GM12878 (cell line): ENCODE data around the gene AKAP1. TPM values are rescaled to one million over a fixed set of nuclear protein-coding genes. Genes with fewer than 3 reads are reported as not detected.

Experiments
- ATAC-seq: fragments of 200-7000 bp; cut with Tn5 transposase; 3 replicates; pipeline ENCODE4 v1.9.1; 2020; ENCODE audit warnings: mild to moderate bottlenecking, moderate library complexity
- BruUV-seq: library from RNA; stranded (reverse); fragments of 400-500 nt; replicated peaks from 2 replicates; lab custom pipeline; 2021; lab: Mats Ljungman, UMichigan
- CTCF ChIA-PET: fragments of 300-600 bp; sonication (Branson Sonifier 250); formaldehyde crosslinking; extraction: SDS; loops from one replicate; lab custom pipeline; 2021; ENCODE audit warnings: inconsistent platforms; lab: Yijun Ruan, JAX
- POLR2A ChIA-PET: fragments of 350-600 bp; formaldehyde crosslinking; extraction: SDS; loops from one replicate; lab custom pipeline; 2021; ENCODE audit warnings: inconsistent platforms; lab: Charles Lee
- RAD21 ChIA-PET: fragments of 300-600 bp; sonication (Branson Sonifier 250); formaldehyde crosslinking; loops from one replicate; lab custom pipeline; 2023; ENCODE audit warnings: antibody characterized with exemption; ENCODE audit not compliant: unreplicated experiment; lab: Charles Lee
- SMC1A ChIA-PET: fragments of 300-600 bp; sonication (Branson Sonifier 250); formaldehyde crosslinking; loops from one replicate; lab custom pipeline; 2023; ENCODE audit not compliant: unreplicated experiment, uncharacterized antibody; lab: Charles Lee
- DNase-seq: peaks from one replicate; pipeline ENCODE4 v3.0.0-alpha.2; 2011; ENCODE audit warnings: low read depth, low spot score
- FAIRE-seq: peaks from 3 replicates; lab custom pipeline; 2011; peaks lifted over from hg19 to GRCh38; lab: Jason Lieb, UNC
- H2AFZ ChIP-seq: 2 replicates; pipeline ENCODE4 v1.6.0; 2011; ENCODE audit warnings: low read depth, low read length, control low read depth; ENCODE audit not compliant: control insufficient read depth
- H3K27ac ChIP-seq: 2 replicates; pipeline ENCODE4 v1.5.1; 2011; ENCODE audit warnings: control low read depth; ENCODE audit not compliant: control insufficient read depth, insufficient read depth
- H3K27me3 ChIP-seq, 2 experiments: replicated peaks in 1 of 2; 2 replicates each; pipeline versions ENCODE4 v1.6.0 to v1.6.1; 2011; ENCODE audit warnings: low read length in 1 of 2; ENCODE audit not compliant: control insufficient read depth in 2 of 2, insufficient read depth in 2 of 2
- H3K36me3 ChIP-seq, 2 experiments: 2 replicates each; pipeline ENCODE4 v1.5.1; 2011; ENCODE audit warnings: low read length in 1 of 2; ENCODE audit not compliant: control insufficient read depth in 2 of 2, insufficient read depth in 2 of 2
- H3K4me1 ChIP-seq: 2 replicates; pipeline ENCODE4 v1.6.1; 2011; ENCODE audit warnings: mild to moderate bottlenecking, low read length, moderate library complexity, mixed read lengths; ENCODE audit not compliant: control insufficient read depth, insufficient read depth
- H3K4me2 ChIP-seq: 2 replicates; pipeline ENCODE4 v1.6.0; 2011; ENCODE audit warnings: control low read depth; ENCODE audit not compliant: control insufficient read depth, insufficient read depth
- H3K4me3 ChIP-seq: fragments of 200-600 bp; sonication (generic); 2 replicates; pipeline ENCODE4 v1.5.1; 2016
- H3K79me2 ChIP-seq: 2 replicates; pipeline ENCODE4 v1.6.0; 2011; ENCODE audit warnings: low read length; ENCODE audit not compliant: control insufficient read depth, insufficient read depth
- H3K9ac ChIP-seq: 2 replicates; pipeline ENCODE4 v1.8.0; 2011; ENCODE audit warnings: low read length, control low read depth, mixed read lengths; ENCODE audit not compliant: control insufficient read depth, insufficient read depth
- H3K9me3 ChIP-seq: replicated peaks from 3 replicates; pipeline ENCODE4 v1.5.1; 2011; ENCODE audit warnings: mild to moderate bottlenecking, low read length; ENCODE audit not compliant: control insufficient read depth, insufficient read depth
- H4K20me1 ChIP-seq: 2 replicates; pipeline ENCODE4 v1.6.0; 2011; ENCODE audit not compliant: control insufficient read depth, insufficient read depth
- ATF7 ChIP-seq: fragments of 450-650 bp; IDR thresholded peaks from 2 replicates; pipeline ENCODE4 v1.6.1; 2016; ENCODE audit warnings: low read depth, mild to moderate bottlenecking
- EED ChIP-seq: sonication (generic); IDR thresholded peaks from 2 replicates; pipeline ENCODE4 v1.6.1; 2016; ENCODE audit warnings: antibody characterized with exemption, low read depth
- JUND ChIP-seq: IDR thresholded peaks from 2 replicates; pipeline ENCODE4 v1.6.1; 2012; ENCODE audit warnings: low read depth, mild to moderate bottlenecking, low read length, improper control_type of control experiment, moderate library complexity
- KAT2A ChIP-seq: conservative IDR thresholded peaks from 2 replicates; pipeline ENCODE4 v1.6.1; 2011; ENCODE audit warnings: low read depth, low read length; ENCODE audit not compliant: control insufficient read depth
- MTA2 ChIP-seq: fragments of 450-650 bp; IDR thresholded peaks from 2 replicates; pipeline ENCODE4 v1.6.1; 2016; ENCODE audit warnings: low read depth, mild to moderate bottlenecking, moderate library complexity
- MXI1 ChIP-seq: fragments of 150-350 bp; IDR thresholded peaks from 2 replicates; pipeline ENCODE4 v1.6.1; 2011; ENCODE audit warnings: low read depth, mild to moderate bottlenecking, inconsistent platforms, low read length, improper control_type of control experiment
- MYB ChIP-seq: fragments of 150-350 bp; IDR thresholded peaks from 2 replicates; pipeline ENCODE4 v1.6.1; 2014; ENCODE audit warnings: mild to moderate bottlenecking, low read depth, low read length, borderline replicate concordance
- POLR2A ChIP-seq: IDR thresholded peaks from 2 replicates; pipeline ENCODE4 v1.6.1; 2011; ENCODE audit warnings: low read depth, mild to moderate bottlenecking, low read length
- SMARCA5 ChIP-seq: fragments of 450-650 bp; IDR thresholded peaks from 2 replicates; pipeline ENCODE4 v1.6.1; 2017; ENCODE audit warnings: mild to moderate bottlenecking
- SMC3 ChIP-seq: IDR thresholded peaks from 2 replicates; pipeline ENCODE4 v1.6.1; 2011; ENCODE audit warnings: low read length, improper control_type of control experiment, borderline replicate concordance
- TAF1 ChIP-seq: IDR thresholded peaks from 2 replicates; pipeline ENCODE4 v1.6.1; 2011; ENCODE audit warnings: mild to moderate bottlenecking, low read depth, low read length, borderline replicate concordance
- TARDBP ChIP-seq: IDR thresholded peaks from 2 replicates; pipeline ENCODE4 v1.6.1; 2016; ENCODE audit warnings: borderline replicate concordance
- WRNIP1 ChIP-seq: IDR thresholded peaks from 2 replicates; pipeline ENCODE4 v1.6.1; 2011; ENCODE audit warnings: low read depth, low read length, improper control_type of control experiment, borderline replicate concordance
- WGBS: methylation state at CpG from one replicate; pipeline ENCODE4 v1.1.6; 2016; ENCODE audit warnings: low lambda C conversion rate; ENCODE audit not compliant: insufficient replicate concordance, insufficient coverage; ENCODE audit errors: missing lambda C conversion rate; 5-methylcytosine and 5-hydroxymethylcytosine counted together
- in situ Hi-C: fragments of 300-500 bp; cut with MboI; formaldehyde crosslinking; loops from 9 replicates; pipeline ENCODE4 v1.14.3; 2018; ENCODE audit warnings: mixed read lengths
- intact Hi-C: fragments of 100-400 bp; cut with micrococcal nuclease; formaldehyde crosslinking; loops from one replicate; pipeline ENCODE4 v1.14.2; 2022; ENCODE audit not compliant: unreplicated experiment
- polyA plus RNA-seq, 11 experiments: library from polyadenylated mRNA; depleted of rRNA in 4 of 11; unstranded in 6 of 11; stranded (reverse) in 5 of 11; fragments of >200 nt; fragmentation: Nextera tagmentation in 4 of 11; fragmentation: Illumina TruSeq in 1 of 11; extraction: Ambion mirVana in 4 of 11; extraction: Trizol in 1 of 11; gene quantifications; 1 replicate in 1 of 11; 2 replicates in 10 of 11; pipeline versions ENCODE4 v1.2.1 to v1.2.3, GENCODE V29; 2011 to 2016; ENCODE audit warnings: inconsistent platforms in 2 of 11, missing spikeins in 2 of 11, low read depth in 1 of 11
- total RNA-seq, 4 experiments: library from RNA; depleted of rRNA in 3 of 4; stranded (reverse); fragments of >200 nt in 3 of 4; fragmentation: Illumina TruSeq in 1 of 4; extraction: Trizol in 1 of 4; gene quantifications; 2 replicates each; pipeline versions ENCODE4 v1.2.1 to v1.2.3, GENCODE V29; 2013 to 2021
- TF ChIP-seq, protein P1 (sequence below): fragments of 450-650 bp; conservative IDR thresholded peaks from 2 replicates; pipeline ENCODE4 v1.6.1; 2017; ENCODE audit warnings: mild to moderate bottlenecking, moderate library complexity
- TF ChIP-seq, protein P2 (sequence below): fragments of 150-350 bp; IDR thresholded peaks from 2 replicates; pipeline ENCODE4 v1.6.1; 2014; ENCODE audit warnings: mild to moderate bottlenecking, low read depth, low read length

The AKAP1 gene
- total and polyA plus RNA-seq, 10 of the 15 experiments (the other 5 are each of a cell fraction or from before 2014, with no cell fraction given), result 11.9 to 50.5 (median 38.1) TPM

- Histone ChIP-seq H2AFZ (no peak overlapping the region; the same call in 1 of the 2 replicates), H3K4me3 (peak overlapping the region; percentile 32; the same call in 1 of the 2 replicates), H3K27ac (no peak overlapping the region), H3K9me3 (no peaks in the 10 kb centered on the region), H4K20me1 (no peaks in the 10 kb centered on the region), H3K4me1 (peaks cover 6% of the 10 kb centered on the region), H3K79me2 (no peaks in the 10 kb centered on the region), H3K9ac (no peak overlapping the region), H3K36me3 (no peaks in the 10 kb centered on the region), H3K4me2 (peak overlapping the region; percentile 79; the same call in 1 of the 2 replicates), H3K27me3 (peaks cover 0 to 3% of the 10 kb centered on the region in 2 experiments; a peak in 3 of 4 replicates)
- intact Hi-C loops (no loop called here), in situ Hi-C loops (no loop called here)
- CTCF ChIA-PET, result interaction anchor here (0.9 kb wide), 1 partner anchor 38 kb away, joined by 3 read pairs; the partner anchor contains the start of gene AKAP1
- POLR2A ChIA-PET, result no interaction called here
- SMC1A ChIA-PET, result interaction anchor here (0.9 to 1.2 kb wide), 2 partner anchors 10 to 19 kb away, joined by 3 read pairs; no protein-coding TSS in a partner anchor
- 64% methylated on average over 17 of the region's 18 CpGs for WGBS
- FAIRE-seq, result no peak
- BruUV-seq, result no TSS peak
- no peak for TF ChIP-seq ATF7
- no peak for TF ChIP-seq MXI1
- TF ChIP-seq EED, result no peak
- TF ChIP-seq JUND, result no peak
- TF ChIP-seq TAF1, result no peak
- TF ChIP-seq SMC3, result no peak
- no peak for TF ChIP-seq WRNIP1
- TF ChIP-seq, all 136 proteins: peak for 0
- DNase-seq (no peak), ATAC-seq (no peak; the same call in 1 of the 3 replicates)
- RAD21 ChIA-PET, result no interaction called here
These were observed 38.3 kb upstream of the AKAP1 start for GRCh38 chr17:57046749-57047148.

GRCh38 chr17:57048096-57048495 lies 37.0 kb upstream of the AKAP1 start:
- Histone ChIP-seq H3K9me3 (no peaks in the 10 kb centered on the region), H3K4me1 (peaks cover 6% of the 10 kb centered on the region), H2AFZ (no peak overlapping the region), H3K9ac (no peak overlapping the region), H3K4me3 (no peak overlapping the region), H3K27ac (no peak overlapping the region), H3K36me3 (no peaks in the 10 kb centered on the region), H3K79me2 (no peaks in the 10 kb centered on the region), H3K27me3 (peaks cover 0 to 3% of the 10 kb centered on the region in 2 experiments; a peak in 3 of 4 replicates), H3K4me2 (no peak overlapping the region), H4K20me1 (no peaks in the 10 kb centered on the region)
- in situ Hi-C loops (no loop called here), intact Hi-C loops (no loop called here)
- ChIA-PET RAD21 (interaction anchor here (1.0 to 1.3 kb wide), 2 partner anchors 32 to 735 kb away, joined by 3 to 4 read pairs; no protein-coding TSS in a partner anchor), POLR2A (interaction anchor here (0.6 to 0.9 kb wide), 2 partner anchors 35 to 70 kb away, joined by 3 to 4 read pairs; no protein-coding TSS in a partner anchor), SMC1A (interaction anchor here (1.0 to 1.3 kb wide), 2 partner anchors 11 to 23 kb away, joined by 3 read pairs; no protein-coding TSS in a partner anchor), CTCF (interaction anchor here (1.6 kb wide), 1 partner anchor 32 kb away, joined by 4 read pairs; no protein-coding TSS in a partner anchor)
- BruUV-seq, result no TSS peak
- no peak for DNase-seq
- no peak for ATAC-seq
- WGBS, result 57% methylated on average over 2 of the region's 2 CpGs
- FAIRE-seq, result no peak
- TF ChIP-seq POLR2A (no peak), EED (no peak), TARDBP (no peak), MTA2 (no peak), SMARCA5 (no peak), KAT2A (no peak), MYB (no peak)
- TF ChIP-seq, protein P1, sequence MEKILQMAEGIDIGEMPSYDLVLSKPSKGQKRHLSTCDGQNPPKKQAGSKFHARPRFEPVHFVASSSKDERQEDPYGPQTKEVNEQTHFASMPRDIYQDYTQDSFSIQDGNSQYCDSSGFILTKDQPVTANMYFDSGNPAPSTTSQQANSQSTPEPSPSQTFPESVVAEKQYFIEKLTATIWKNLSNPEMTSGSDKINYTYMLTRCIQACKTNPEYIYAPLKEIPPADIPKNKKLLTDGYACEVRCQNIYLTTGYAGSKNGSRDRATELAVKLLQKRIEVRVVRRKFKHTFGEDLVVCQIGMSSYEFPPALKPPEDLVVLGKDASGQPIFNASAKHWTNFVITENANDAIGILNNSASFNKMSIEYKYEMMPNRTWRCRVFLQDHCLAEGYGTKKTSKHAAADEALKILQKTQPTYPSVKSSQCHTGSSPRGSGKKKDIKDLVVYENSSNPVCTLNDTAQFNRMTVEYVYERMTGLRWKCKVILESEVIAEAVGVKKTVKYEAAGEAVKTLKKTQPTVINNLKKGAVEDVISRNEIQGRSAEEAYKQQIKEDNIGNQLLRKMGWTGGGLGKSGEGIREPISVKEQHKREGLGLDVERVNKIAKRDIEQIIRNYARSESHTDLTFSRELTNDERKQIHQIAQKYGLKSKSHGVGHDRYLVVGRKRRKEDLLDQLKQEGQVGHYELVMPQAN, result no peak
- TF ChIP-seq, protein P2, sequence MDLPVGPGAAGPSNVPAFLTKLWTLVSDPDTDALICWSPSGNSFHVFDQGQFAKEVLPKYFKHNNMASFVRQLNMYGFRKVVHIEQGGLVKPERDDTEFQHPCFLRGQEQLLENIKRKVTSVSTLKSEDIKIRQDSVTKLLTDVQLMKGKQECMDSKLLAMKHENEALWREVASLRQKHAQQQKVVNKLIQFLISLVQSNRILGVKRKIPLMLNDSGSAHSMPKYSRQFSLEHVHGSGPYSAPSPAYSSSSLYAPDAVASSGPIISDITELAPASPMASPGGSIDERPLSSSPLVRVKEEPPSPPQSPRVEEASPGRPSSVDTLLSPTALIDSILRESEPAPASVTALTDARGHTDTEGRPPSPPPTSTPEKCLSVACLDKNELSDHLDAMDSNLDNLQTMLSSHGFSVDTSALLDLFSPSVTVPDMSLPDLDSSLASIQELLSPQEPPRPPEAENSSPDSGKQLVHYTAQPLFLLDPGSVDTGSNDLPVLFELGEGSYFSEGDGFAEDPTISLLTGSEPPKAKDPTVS, result no peak
